BE2C (cell line): ENCODE results near the gene TRIO.

Experiments
- DNase-seq: peaks from one replicate; pipeline ENCODE4 v3.0.0-alpha.2; 2020
- H3K27me3 ChIP-seq: fragments of 250-450 bp; sonication (Bioruptor Pico); 2 replicates; pipeline ENCODE4 v1.5.1; 2020; ENCODE audit warnings: mild to moderate bottlenecking
- H3K36me3 ChIP-seq: fragments of 250-450 bp; sonication (Bioruptor Pico); 2 replicates; pipeline ENCODE4 v1.5.1; 2020; ENCODE audit warnings: mild to moderate bottlenecking
- H3K4me1 ChIP-seq: fragments of 250-450 bp; sonication (Bioruptor Pico); 2 replicates; pipeline ENCODE4 v1.5.1; 2020
- H3K4me3 ChIP-seq: 2 replicates; pipeline ENCODE4 v1.5.1; 2011; ENCODE audit warnings: low read depth, low read length
- H3K9me3 ChIP-seq: fragments of 250-450 bp; sonication (Bioruptor Pico); 2 replicates; pipeline ENCODE4 v1.5.1; 2020
- TF ChIP-seq, protein P1 (sequence below): IDR thresholded peaks from 2 replicates; pipeline ENCODE4 v1.5.1; 2012; ENCODE audit warnings: mild to moderate bottlenecking, low read depth, low read length

TRIO gene

DNA sequence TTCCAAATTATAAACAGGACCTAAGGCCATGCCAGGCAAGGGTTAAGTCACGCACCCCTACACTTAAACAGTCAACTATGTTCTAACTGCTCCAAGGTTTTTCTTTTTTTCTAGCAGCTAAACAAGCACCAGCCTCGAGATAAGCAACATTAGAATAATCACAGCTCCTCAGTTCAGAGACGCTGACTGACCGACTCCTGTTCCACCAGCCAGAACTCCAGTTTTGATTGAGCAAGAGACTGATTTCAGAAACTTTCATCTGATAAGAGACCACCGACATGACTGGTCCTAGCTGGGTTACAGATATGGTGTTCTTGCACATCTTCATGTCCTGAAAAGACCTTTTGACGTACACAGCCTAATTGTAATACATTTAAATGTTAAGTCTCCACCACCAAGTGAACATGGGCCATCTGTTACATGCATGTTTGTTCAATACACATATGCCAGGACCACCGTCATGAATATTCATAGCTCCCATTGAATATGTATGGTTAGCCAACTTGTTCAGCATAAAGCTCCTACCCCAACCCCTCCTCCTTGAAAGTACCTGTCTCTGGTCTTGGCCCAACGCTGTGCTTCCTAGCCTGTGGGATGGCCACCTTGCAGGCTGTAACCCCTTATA is 414.8 kb downstream of the TRIO start:
- H3K36me3 ChIP-seq = no peaks in the 10 kb centered on the region
- TF ChIP-seq, protein P1, sequence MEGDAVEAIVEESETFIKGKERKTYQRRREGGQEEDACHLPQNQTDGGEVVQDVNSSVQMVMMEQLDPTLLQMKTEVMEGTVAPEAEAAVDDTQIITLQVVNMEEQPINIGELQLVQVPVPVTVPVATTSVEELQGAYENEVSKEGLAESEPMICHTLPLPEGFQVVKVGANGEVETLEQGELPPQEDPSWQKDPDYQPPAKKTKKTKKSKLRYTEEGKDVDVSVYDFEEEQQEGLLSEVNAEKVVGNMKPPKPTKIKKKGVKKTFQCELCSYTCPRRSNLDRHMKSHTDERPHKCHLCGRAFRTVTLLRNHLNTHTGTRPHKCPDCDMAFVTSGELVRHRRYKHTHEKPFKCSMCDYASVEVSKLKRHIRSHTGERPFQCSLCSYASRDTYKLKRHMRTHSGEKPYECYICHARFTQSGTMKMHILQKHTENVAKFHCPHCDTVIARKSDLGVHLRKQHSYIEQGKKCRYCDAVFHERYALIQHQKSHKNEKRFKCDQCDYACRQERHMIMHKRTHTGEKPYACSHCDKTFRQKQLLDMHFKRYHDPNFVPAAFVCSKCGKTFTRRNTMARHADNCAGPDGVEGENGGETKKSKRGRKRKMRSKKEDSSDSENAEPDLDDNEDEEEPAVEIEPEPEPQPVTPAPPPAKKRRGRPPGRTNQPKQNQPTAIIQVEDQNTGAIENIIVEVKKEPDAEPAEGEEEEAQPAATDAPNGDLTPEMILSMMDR = no peak
- H3K27me3 ChIP-seq = no peaks in the 10 kb centered on the region
- no peaks in the 10 kb centered on the region for H3K9me3 ChIP-seq
- no peak overlapping the region for H3K4me3 ChIP-seq
- no peak for DNase-seq
- H3K4me1 ChIP-seq = peaks cover 3% of the 10 kb centered on the region; the same call in 1 of the 2 replicates
